Stimulated activated CD4-positive, alpha-beta T cell treated with anti-CD3 and anti-CD28 coated beads, Interleukin-2, amount 100 ng/mL, for 24 hours (primary cell): ENCODE results near the gene BDH2.

Experiments
- DNase-seq, 2 donors: peaks; one replicate each; pipeline ENCODE4 v3.0.0-alpha.2; 2020

Gene BDH2

DNA sequence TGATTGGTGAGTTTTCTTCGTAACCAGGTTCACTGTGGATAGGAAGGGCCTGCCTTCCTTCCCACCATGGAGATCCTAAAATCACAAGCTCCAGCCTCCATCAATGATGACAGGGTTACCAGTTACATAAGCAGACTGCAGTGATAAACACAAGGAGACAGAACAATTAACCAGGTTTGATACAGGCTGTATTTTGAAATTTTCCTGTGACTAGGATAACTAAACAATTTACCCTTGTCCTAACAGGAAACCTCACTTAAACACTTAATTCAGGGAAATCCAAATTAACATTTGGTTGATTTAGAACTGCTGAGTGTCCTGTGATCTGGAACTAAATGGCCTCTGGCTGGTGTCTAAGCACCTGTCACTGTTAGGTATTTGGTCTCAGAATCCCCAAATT lies 20.0 kb downstream of the BDH2 start:
- no peak for DNase-seq

DNA sequence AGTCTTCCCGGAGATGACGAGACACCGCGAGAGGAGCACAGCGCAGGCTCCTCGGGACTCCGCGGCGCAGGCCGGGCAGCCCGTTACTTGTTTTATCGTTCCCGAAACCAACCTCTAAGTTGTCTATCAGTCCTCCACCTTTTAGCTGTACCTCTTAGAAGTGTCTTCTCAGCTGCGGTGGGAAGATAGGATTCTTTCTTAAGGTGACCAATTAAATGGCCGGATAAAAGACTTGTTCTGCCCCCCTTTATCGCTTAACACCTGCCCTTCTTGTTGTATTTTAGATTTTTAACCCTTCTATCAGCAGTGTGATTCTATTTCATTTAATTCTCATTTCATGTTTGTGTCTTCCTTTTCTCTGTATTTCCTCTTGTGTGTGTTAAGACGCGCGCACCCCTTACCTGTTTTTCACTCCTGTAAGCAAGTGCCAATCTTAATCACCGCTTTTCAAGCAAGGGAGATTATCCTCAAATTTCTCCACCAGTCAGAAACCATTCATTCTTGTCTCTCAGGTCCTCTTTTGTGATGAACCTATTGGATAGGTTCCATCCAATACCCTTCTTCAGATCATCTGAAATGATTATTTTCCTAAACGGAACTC lies 22.8 kb downstream of the BDH2 start, which contains the start of gene SLC9B2:
TSS of gene SLC9B2 (minus strand) at position 15 of the 601 bp plus-strand sequence. CDS start 9,211 bp downstream, outside the sequence.
- DNase-seq: peak in 1 of 2 donors; percentile 63

DNA sequence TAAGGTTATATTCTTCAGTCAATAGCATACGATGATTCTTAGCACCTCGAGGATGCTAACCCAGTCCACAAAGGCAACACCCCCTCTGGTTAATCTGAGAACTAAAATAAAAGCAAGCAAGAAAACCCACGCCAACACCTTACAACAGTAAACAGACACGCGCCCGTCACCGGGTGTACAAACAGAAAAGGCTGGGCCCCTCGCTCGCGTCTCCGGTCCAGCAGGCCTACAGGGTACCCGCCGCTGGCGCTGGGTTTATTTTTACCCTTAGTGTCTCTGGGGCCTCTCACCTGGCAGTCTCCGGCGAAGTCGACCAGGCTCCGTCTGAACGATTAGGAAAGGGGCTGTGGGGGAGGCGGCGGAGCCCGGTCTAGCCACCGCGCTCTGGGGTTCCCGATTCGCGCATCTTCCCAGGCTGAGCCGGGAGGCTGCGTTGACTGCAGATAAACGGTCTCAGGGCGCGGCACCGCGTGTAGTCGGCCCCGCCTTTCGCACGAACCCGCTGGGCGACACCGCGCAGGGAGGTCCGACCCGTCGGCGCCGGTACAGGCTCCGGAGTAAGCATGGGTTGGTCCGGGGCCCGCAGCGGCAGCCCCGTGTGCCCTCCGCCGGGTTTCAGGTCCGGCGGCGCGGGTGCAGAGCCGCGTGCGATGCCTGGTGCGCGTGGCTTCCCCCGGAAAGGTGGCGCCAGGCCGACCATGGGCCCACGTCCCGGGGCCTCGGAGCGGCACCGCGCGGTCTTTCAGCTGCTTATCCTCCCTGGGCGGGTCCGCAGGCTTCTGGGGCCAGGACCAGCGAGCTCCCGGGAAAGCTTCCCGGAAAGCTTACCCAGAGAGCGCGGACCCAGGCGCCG lies 23.5 kb downstream of the BDH2 start:
- DNase-seq: peak; percentile 69 to 70

DNA sequence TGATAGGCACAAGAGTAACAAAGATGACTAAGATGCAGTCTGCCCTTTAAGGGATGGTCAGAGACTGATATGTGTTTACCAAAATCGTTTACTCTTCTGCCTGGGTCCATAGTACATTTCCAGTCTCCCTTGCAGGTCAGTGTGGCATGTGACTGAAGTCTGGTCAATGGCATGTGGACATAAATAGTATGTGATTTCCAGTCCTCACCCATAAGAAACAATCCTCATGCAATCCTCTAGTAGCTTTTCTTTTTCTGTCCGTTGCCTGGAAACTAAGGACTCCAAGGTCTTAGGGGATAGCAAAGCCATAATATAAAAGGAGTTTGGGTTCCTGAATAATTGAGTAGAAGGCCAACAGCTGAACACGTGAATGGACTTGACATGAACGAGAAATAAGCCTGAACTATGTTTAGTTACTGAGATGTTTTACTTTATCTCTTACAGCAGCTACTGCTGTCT lies 24.2 kb downstream of the BDH2 start:
- DNase-seq: no peak

DNA sequence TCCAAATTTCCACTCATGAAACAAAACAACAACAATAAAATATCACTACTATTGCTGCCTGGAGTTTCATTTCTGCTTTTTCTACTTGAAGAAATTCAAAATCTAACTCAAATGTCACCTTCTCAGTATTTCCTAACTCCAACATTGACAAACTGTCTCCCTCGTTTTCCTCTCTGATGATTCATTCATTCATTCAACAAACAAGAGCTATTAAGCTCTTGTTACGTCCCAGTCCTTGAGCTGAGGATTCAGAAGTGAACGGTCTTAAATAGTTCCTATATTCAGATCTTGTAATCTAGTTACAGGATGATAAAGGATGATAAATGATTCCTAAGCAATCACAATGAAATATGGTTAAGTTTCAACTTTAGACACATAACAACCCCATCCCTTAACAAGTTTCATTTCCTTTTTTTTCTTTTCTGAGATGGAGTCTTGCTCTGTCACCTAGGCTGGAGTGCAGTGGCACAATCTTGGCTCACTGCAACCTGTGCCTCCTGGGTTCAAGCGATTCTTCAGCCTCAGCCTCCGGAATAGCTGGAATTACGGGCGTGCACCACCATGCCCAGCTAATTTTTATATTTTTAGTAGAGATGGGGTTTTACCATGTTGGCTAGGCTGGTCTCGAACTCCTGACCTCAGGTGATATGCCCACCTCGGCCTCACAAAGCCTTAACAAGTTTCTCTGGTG lies 24.7 kb downstream of the BDH2 start:
- no peak for DNase-seq

DNA sequence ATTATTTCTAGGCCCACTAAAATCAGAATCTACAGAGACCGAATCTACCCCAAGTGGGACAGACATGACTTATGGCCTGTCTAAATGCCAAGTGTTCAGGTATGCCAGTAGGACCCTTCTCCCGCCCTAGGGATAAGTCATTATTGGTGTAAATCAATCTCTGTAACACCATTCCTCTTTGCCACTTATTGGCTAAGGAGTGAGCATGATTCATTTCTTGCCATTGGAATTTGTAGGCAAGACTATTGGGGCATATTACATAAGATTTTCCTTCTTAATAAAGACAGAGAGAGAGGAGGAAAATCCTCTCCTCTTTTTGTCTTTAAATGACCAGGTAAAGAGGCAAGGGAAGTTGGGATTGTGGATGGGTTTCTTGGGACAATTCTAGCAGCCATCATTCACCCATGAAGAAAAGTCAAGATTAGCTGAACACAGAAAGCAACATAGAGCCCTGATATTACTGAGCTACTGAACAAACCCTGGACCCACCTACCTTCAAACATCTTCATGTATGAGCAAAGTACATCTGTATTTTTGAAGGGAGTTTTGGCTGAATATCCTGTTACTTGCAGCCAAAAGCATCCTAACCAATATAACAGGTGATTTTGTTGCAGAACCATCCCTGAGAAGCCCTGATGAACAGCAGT lies 25.7 kb downstream of the BDH2 start:
- no peak for DNase-seq

DNA sequence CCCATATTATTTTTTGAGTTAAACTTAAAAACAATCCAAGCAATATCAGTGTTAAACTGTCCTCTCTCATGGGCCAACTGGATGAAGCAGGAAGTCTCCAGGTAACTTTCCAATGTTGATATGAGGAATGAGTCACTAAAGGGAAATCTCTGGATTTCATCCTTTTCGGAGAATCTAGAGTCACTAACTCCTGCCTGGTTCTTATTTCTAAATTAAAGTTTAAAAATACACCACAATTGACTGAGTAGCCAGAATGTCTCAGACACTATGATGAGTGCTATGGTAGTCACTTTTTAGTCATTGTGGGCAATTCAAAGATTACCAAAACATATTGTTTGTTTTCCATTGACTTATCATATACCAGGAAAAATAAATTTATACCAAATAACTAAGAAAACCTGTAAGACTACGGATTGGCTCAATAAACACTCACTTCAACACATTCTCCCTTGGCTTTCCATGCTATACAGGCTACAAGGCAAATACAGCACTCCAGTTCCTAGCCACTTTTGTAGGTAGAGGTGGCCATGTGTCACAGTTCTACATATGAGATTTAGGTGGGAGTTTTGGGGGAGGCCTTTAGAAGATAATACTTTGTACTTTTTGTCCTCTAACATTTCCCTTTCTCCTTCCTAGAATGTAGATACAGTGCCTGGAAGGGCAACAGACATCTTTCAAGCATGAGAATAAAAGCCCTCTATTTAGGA lies 31.6 kb downstream of the BDH2 start:
- no peak for DNase-seq

DNA sequence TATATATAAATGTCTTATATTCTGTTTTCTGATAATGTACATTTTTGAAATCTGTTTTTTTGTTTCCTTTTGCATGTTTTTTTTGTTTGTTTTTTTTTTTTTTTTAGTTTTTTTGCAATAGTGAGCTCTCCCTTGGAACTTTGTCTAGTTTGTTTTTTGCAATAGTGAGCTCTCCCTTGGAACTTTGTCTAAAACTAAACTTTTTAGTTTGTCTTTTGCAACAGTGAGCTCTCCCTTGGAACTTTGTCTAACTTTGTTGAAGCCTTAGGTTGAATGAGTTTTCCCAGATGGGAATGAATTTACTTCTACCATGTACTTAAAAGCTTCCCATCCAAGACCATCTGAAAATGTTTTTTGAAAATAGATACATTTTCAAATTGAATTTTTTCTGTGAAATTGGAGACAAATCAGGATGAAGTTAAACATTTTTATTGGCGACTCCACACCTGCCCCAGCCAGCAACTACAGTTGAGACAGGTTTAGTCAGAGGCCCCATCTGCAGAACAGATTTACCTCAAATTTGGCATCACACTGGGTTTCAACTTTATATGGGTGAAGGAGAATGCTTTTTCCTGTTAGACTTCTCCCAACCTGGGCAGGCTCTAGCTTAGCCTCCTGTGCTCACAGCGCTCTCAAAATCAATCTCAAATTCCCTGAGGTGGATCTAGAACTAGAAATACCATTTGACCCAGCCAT lies 39.0 kb downstream of the BDH2 start:
- no peak for DNase-seq

DNA sequence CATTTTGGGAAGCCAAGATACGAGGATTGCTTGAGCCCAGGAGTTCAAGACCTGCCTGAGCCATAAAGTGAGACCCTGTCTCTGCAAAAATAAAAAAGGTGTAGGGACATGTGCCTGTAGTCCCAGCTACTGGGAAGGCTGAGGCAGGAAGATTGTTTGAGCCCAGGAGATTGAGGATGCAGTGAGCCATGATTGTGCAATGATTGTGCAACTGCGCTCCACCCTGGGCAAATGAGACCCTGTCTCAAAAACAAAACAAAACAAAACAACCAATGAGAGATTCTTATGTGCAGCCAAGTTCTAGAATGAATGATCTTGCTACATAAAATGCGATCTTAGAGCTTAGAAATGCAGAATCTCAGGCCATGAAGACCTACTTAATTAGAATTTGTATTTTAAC lies 45.6 kb downstream of the BDH2 start:
- DNase-seq: no peak

DNA sequence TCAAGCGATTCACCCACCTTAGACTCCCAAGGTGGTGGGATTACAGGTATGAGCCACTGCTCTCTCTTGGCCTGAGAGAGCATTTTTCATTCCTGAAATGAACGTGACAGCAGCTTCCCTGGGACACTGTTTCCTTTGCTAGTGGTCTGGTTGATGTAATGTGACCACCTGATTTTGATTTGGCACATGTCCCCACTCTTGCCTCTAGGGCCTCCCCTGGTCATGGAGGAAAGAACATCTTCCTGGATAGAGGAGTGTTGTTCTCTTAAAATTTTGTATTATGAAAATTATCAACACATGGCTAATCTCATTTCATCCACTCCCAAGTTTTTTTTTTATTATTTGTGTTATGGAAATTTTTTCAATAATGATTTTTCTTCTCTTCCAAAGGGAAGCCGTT lies 46.9 kb downstream of the BDH2 start:
- no peak for DNase-seq

DNA sequence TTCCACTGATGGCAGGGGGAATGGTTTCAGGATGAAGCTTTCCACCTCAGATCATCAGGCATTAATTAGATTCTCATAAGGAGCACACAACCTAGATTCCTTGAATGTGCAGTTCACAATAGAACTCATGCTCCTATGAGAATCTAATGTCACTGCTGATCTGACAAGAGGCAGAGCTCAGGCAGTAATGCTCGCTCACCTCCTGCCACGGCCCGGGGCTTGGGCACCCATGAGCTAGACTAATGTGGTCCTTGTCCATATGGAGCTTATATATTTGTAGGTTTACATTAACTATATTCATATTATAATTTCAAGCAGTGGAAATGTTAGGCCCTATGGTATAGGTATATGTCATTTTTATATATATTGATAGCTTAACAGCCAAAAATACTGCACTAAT lies 47.5 kb downstream of the BDH2 start:
- DNase-seq: no peak

DNA sequence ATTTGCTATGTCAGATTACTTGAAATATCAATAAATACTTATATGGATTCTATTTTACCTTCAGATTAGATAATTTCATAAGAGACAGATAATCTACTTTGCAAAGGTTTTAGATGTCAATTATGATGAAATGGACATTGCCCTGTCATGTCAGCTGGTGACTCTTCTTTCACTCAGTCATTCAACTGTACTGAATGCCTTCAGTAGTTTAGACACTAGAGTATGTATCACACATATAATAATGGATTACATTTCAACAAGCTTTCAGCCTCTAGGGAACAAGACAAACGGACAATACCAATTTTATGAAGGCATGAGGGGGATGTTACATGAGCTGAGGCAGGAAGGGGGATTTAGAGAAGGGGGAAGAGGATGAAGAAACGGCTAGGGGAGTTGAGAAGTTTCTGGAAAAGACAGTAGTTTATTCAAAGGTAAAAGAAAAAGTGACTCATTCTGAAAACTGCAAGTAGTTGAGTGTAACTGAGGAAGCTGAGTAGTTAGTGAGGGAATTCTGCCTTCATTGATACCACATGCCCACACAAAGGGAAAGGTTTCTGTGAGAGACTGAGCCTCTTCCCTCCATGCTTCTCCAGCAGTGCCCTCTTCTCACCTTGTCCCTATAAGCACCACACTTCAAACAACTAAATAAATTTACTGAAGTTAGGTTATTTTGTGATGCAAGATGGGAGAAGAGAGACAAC lies 48.7 kb downstream of the BDH2 start:
- DNase-seq: no peak

DNA sequence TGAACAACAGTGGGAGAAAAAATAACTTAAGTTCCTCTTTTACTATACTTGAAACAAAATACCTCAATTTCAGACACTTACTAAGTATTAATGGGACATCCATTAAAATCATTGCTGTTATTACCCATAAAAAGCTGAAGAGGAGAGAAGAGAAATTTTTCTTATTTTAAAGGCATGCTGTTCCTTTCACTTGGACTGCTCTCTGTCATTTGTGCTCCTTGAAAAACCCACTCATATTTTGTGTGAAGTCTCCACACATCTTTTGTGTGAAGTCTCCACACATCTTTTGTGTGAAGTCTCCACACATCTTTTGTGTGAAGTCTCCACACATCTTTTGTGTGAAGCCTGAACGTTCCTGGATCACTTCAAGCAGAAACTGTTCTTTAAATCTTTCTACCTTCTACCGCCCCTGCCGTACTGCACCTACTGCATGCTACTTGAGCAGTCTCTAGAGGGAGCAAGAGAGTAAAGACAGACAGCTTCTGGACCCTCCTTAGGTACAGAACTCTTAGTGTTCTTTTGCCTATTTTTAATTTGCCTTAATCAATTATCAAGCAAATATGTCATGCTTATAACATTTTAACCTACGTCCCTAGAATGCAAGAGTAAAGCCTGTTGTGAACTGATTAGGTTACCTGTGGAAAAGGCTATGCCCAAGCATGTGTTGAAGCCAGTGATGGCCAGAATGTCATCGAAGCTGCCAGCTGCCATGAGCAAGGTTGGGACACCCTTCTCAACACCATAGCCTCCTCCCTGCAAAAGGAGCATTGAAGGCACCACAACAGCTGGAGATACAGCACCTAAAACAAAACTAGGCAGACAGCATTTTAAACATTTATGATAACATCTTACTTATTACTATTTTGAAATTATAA lies 53.0 kb downstream of the BDH2 start:
- peak; percentile 10 to 34 for DNase-seq

DNA sequence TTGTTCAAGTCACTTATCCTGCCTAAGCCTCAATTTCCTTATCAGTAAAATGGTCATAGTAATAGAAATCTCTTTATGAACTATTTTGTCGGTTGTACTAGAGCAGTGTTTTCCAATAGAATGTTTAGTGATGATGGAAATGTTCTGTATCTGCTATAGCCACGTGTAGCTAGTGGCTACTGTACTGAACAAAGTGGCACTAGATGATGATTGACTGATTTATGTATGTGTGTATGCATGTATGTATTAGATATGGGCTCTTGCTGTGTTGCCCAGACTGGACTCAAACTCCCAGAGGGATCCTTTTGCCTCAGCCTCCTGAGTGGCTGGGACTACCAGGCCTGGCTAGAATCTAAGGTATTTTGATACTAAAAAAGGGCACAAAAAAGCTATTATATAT lies 55.5 kb downstream of the BDH2 start:
- no peak for DNase-seq

DNA sequence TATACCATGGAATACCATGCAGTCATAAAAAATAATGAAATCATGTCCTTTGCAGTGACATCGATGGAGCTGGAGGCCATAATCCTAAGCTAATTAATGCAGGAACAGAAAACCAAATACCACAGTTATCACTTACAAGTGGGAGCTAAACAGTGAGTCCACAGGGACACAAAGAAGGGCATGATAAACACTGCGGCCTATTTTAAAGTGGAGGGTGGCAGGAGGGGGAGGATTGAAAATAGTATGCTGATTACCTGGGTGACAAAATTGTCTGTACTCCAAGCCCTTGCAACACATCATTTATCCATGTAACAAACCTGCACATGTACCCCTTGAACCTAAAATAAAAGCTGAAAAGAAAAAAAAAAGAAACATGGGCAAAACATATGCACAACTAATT lies 63.5 kb downstream of the BDH2 start:
- no peak for DNase-seq

DNA sequence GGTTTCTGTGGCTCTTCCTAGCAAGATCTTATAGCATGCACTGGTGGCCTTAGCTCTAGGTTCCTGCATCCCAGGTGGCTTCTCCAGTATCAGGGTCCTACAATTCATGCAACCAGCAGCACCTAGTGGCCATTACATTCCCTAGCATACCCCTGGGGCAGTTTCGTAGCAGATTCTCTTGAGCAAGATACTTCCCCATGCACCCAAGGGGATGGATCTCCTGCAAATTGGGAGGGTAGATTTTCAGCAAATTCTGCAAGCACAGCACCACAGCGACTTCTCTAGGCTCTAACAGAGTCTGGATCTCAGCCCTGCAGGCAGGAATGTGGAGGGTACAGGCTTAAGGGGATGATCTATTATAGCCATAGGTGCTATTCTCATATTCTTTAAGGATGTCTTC lies 67.1 kb downstream of the BDH2 start:
- no peak for DNase-seq

DNA sequence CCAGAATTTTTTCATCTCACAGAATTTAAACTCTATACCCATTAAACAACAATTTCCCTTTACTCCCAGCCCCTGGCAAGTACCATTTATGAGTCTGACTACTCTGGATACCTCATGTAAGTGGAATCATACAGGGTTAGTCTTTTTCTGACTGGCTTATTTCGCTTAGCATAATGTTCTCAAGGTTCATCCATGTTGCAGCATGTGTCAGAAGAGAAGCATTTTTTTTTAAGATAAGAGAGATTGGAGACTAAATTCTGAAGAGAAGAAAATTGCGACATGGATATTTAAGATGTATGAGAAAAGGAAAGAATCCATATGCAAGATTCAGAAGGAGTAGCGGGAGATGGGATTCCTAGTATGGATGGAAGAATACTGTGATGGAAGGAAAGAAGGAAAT lies 68.8 kb downstream of the BDH2 start:
- DNase-seq: no peak

DNA sequence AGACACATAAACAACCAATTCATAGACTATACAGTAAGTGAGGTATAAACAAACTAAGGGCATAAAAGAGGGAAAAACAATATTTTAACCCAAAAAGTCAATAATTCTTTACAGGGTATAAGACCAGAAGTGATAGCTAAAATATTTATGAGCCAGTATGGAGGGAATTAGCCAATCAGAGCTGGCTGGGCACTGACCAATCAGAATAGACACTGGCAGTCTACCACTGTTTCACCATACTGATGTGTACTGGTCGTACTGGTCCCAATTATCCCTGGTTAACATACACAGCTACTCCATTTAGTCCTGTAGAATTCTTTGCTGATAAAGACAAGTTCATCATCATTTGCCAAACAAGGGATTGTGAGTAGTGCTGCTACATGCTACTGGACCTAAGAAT lies 70.3 kb downstream of the BDH2 start:
- no peak for DNase-seq
